ENCODE results near the gene RTEL1. TPM values are rescaled to one million over a fixed set of nuclear protein-coding genes. Genes with fewer than 3 reads are reported as not detected.

RTEL1 gene
- total RNA-seq, 4 donors from 2014 or later, result 11.6 to 32.8 (median 22.9) TPM

DNA sequence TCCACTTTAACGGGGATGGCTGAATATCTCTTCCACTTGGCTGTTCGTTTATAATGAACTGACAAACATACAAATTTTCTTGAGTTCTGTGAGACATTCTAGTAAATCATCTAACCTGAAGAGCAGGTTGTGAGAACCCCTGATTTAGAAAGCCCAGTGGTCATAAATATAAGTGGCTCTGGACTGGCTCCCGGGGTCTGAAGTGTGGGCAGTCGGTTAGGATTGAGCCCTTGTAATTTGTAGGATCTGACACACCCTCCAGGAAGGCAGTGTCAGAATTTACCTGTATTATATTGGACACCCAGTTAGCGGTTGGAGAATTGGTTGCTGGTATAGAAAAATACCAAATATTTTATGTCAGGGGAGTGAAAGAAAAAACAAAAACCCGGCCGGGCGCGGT, 24.4 kb upstream of the RTEL1 start:
- no peak for TF ChIP-seq CTCF (IDR thresholded peaks at IDR 0.05; ENCODE audit: low read depth)

DNA sequence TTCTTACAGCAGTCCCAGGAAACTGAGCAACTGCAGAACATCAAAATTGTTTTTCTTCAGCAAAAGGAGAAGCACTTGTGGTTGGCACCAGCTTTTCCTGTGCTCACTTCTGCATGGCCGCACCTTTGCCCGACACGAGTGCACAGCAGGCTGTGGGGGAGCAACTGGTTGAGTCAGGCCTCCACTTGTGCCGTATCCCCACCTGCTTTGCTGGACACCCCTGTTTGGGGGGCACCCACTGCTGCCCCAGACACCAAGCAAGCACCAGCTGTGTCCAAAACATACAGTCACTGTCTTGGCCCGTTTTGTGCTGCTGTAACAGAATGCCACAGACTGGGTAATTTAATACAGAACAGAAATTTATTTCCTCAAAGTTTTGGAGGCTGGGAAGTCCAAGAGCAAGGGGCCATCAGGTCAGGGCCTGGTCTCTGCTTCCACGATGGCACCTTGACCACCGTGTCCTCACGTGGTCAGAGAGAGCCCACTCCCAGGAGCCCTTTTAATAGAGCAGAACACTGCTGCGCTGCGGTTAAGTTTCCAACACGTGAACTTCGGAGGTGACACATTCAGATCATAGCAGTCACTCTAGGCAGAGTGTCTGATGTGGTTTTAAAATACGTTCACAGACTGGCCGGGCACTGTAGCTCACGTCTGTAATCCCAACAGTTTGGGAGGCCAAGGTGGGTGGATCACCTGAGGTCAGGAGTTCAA, 22.5 kb upstream of the RTEL1 start:
- no peak for TF ChIP-seq CTCF (IDR thresholded peaks at IDR 0.05; ENCODE audit: low read depth)

GRCh38 chr20:63636752-63637628, 21.1 kb upstream of the RTEL1 start:
- no peak for TF ChIP-seq CTCF (IDR thresholded peaks at IDR 0.05; ENCODE audit: low read depth)

DNA sequence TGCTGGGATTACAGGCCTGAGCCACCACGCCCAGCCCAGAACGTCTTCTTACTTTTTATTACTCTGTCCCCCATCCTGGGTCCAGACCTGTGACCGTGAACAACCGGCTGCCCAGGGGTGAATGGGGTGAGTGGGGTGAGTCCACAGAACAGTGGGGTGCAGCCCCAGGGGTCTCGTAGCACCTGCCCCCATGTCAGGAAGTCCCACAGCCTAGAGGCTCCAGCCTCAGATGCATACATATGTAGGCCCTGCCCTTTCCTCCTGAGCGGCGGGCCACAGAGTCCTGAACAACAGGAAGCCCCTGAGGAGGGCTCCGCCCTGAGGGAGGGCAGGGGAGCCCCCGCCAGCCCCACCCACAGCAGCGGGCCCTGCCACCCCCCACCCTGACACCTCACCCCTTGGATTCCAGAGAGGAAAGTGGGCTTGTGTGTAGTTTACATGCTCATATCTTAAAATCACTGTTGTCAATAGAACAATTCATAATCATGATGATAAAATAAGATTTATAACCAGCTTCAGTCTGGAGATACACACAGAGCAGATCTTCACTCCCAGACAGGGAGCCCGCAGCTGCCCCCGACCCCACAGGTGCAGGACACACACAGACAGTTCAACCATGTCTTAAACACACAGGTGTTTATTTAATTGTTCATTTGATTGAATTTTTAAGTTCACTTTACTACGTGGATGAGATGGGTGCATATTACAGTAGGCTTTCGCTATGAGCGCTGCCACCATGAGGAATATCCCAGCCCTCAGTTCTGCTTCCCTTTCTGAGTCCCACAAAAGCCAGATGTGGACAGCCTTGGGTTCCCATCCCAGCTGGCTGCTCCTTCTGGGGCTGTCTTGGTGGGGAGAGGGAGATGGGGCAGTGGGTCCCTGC, 18.8 kb upstream of the RTEL1 start:
- TF ChIP-seq CTCF (IDR thresholded peaks at IDR 0.05; ENCODE audit: low read depth), result no peak

DNA sequence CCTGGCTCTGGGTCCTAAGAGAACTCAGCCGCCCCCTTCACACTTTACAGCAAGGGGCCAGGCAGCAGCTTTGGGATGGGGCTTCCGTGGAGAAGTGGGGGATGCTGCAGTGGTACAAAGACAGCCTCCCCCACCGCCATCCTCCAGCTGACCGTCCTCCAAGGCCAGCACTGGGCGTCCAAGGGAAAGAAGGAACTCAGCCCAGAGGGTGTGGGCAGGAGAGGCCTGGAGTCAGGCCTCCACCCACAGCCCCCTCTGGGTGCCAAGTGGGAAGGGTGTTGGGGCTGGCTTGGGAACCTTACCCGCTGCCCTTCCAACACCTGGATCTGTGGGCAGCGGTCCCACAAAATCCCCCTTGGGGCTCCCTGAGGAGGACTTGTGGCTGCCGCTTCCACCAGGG, 18.0 kb upstream of the RTEL1 start:
- TF ChIP-seq CTCF (IDR thresholded peaks at IDR 0.05; ENCODE audit: low read depth), result no peak

GRCh38 chr20:63641146-63641791, 16.8 kb upstream of the RTEL1 start:
- TF ChIP-seq CTCF (IDR thresholded peaks at IDR 0.05; ENCODE audit: low read depth), result no peak
